HCT116 (cell line): ENCODE data around the gene SLC22A23. TPM values are rescaled to one million over a fixed set of nuclear protein-coding genes. Genes with fewer than 3 reads are reported as not detected.

ENCODE experiments used
- ATAC-seq: fragments of 200-7000 bp; cut with Tn5 transposase; 2 replicates; pipeline ENCODE4 v1.9.1; 2020; ENCODE audit warnings: mild to moderate bottlenecking, moderate library complexity
- BruUV-seq: library from RNA; stranded (reverse); fragments of 400-500 nt; replicated peaks from 2 replicates; lab custom pipeline; 2021; lab: Mats Ljungman, UMichigan
- CTCF ChIA-PET: fragments of 300-600 bp; sonication (Branson Sonifier 250); formaldehyde crosslinking; loops from one replicate; lab custom pipeline; 2021; ENCODE audit warnings: antibody characterized with exemption; lab: Charles Lee
- POLR2A ChIA-PET: fragments of 300-600, 350-600 bp; sonication (Branson Sonifier 250); formaldehyde crosslinking; loops from one replicate; lab custom pipeline; 2021; ENCODE audit warnings: antibody characterized with exemption; lab: Charles Lee
- RAD21 ChIA-PET, 2 experiments: fragments of 300-600 bp; sonication (Branson Sonifier 250); formaldehyde crosslinking; loops; one replicate each; lab custom pipeline; 2023; ENCODE audit warnings: low total read pairs in 2 of 2; ENCODE audit not compliant: uncharacterized antibody in 2 of 2, unreplicated experiment in 2 of 2, low non-redundant PET in 1 of 2; lab: Charles Lee
- DNase-seq: peaks from one replicate; pipeline ENCODE4 v3.0.0-alpha.2; 2010; ENCODE audit warnings: low read depth, low spot score
- H2AFZ ChIP-seq: fragments of 200-600 bp; shearing (Covaris generic), sonication (generic); 2 replicates; pipeline ENCODE4 v1.6.1; 2017; ENCODE audit warnings: low read depth, mixed run types, mixed read lengths, antibody characterized with exemption, low read length; ENCODE audit not compliant: poor library complexity, severe bottlenecking
- H3K27ac ChIP-seq: 2 replicates; pipeline ENCODE4 v1.5.1; 2012; ENCODE audit warnings: low read depth, low read length
- H3K27me3 ChIP-seq: fragments of 200-600 bp; sonication (generic); 2 replicates; pipeline ENCODE4 v1.6.1; 2016; ENCODE audit warnings: mixed run types, low read length, mixed read lengths; ENCODE audit not compliant: insufficient read depth
- H3K36me3 ChIP-seq, 2 experiments: fragments of 200-500 bp in 1 of 2; fragments of 200-600 bp in 1 of 2; sonication (Bioruptor generic) in 1 of 2; sonication (generic) in 1 of 2; 2 replicates each; pipeline versions ENCODE4 v1.5.1 to v1.6.1; 2014 to 2016; ENCODE audit warnings: low read length in 2 of 2, inconsistent platforms in 1 of 2, mixed read lengths in 1 of 2, mixed run types in 1 of 2; ENCODE audit not compliant: insufficient read depth in 2 of 2, control insufficient read depth in 1 of 2
- H3K4me1 ChIP-seq, 2 experiments: fragments of 200-600 bp in 1 of 2; sonication (generic) in 1 of 2; 2 replicates each; pipeline versions ENCODE4 v1.5.1 to v1.6.1; 2012 to 2017; ENCODE audit warnings: low read length in 2 of 2, inconsistent platforms in 1 of 2, mild to moderate bottlenecking in 1 of 2, mixed read lengths in 1 of 2, mixed run types in 1 of 2, moderate library complexity in 1 of 2; ENCODE audit not compliant: insufficient read depth in 2 of 2, control insufficient read depth in 1 of 2
- H3K4me2 ChIP-seq: fragments of 200-600 bp; sonication (generic); 2 replicates; pipeline ENCODE4 v1.6.1; 2017; ENCODE audit warnings: mixed run types, low read length, mixed read lengths
- H3K4me3 ChIP-seq, 2 experiments: fragments of 200-600 bp in 1 of 2; sonication (generic) in 1 of 2; replicated peaks in 1 of 2; 2 replicates each; pipeline ENCODE4 v1.5.1; 2011 to 2016; ENCODE audit warnings: low read length in 2 of 2, control low read depth in 1 of 2, low read depth in 1 of 2, mild to moderate bottlenecking in 1 of 2, mixed read lengths in 1 of 2, mixed run types in 1 of 2
- H3K79me2 ChIP-seq: fragments of 200-600 bp; sonication (generic); 2 replicates; pipeline ENCODE4 v1.6.1; 2017; ENCODE audit warnings: mild to moderate bottlenecking, mixed run types, low read length, moderate library complexity, mixed read lengths; ENCODE audit not compliant: insufficient read depth
- H3K9ac ChIP-seq: fragments of 200-600 bp; sonication (generic); 2 replicates; pipeline ENCODE4 v1.6.1; 2016; ENCODE audit warnings: low read length, mixed read lengths
- H3K9me2 ChIP-seq: fragments of 200-600 bp; sonication (generic), shearing (Covaris generic); 2 replicates; pipeline ENCODE4 v1.6.1; 2017; ENCODE audit warnings: mixed run types, mild to moderate bottlenecking, moderate library complexity; ENCODE audit not compliant: insufficient read depth
- H3K9me3 ChIP-seq, 2 experiments: fragments of 200-500 bp in 1 of 2; fragments of 200-600 bp in 1 of 2; sonication (Bioruptor generic) in 1 of 2; sonication (generic) in 1 of 2; 2 replicates each; pipeline ENCODE4 v1.6.1; 2014 to 2017; ENCODE audit warnings: low read length in 2 of 2, mixed read lengths in 2 of 2, inconsistent platforms in 1 of 2, low read depth in 1 of 2, mild to moderate bottlenecking in 1 of 2, mixed run types in 1 of 2, moderate library complexity in 1 of 2; ENCODE audit not compliant: control insufficient read depth in 1 of 2, insufficient read depth in 1 of 2
- H4K20me1 ChIP-seq: fragments of 200-600 bp; sonication (generic), shearing (Covaris generic); 2 replicates; pipeline ENCODE4 v1.6.1; 2017; ENCODE audit warnings: mixed run types, mild to moderate bottlenecking, moderate library complexity; ENCODE audit not compliant: insufficient read depth
- ATF3 ChIP-seq: IDR thresholded peaks from 2 replicates; pipeline ENCODE4 v1.6.1; 2012
- CBX3 ChIP-seq: IDR thresholded peaks from 2 replicates; pipeline ENCODE4 v1.6.1; 2012; ENCODE audit warnings: low read depth
- CTCF ChIP-seq, 3 experiments: fragments of 200-600 bp in 1 of 3; sonication (generic) in 1 of 3; IDR thresholded peaks in 2 of 3; conservative IDR thresholded peaks in 1 of 3; 2 replicates each; pipeline ENCODE4 v1.5.1; 2012 to 2017; ENCODE audit warnings: low read depth in 2 of 3, low read length in 2 of 3, antibody characterized with exemption in 1 of 3, borderline replicate concordance in 1 of 3, control low read depth in 1 of 3, mild to moderate bottlenecking in 1 of 3, mixed read lengths in 1 of 3, mixed run types in 1 of 3, moderate library complexity in 1 of 3; ENCODE audit not compliant: insufficient read depth in 1 of 3
- EGR1 ChIP-seq: IDR thresholded peaks from 2 replicates; pipeline ENCODE4 v1.6.1; 2012; ENCODE audit warnings: low read depth
- ELF1 ChIP-seq: IDR thresholded peaks from 2 replicates; pipeline ENCODE4 v1.6.1; 2012; ENCODE audit warnings: low read depth, borderline replicate concordance
- JUND ChIP-seq: IDR thresholded peaks from 2 replicates; pipeline ENCODE4 v1.6.1; 2012
- POLR2AphosphoS5 ChIP-seq: IDR thresholded peaks from 2 replicates; pipeline ENCODE4 v1.6.1; 2011; ENCODE audit warnings: mild to moderate bottlenecking, low read depth, low read length, moderate library complexity
- SP1 ChIP-seq: IDR thresholded peaks from 2 replicates; pipeline ENCODE4 v1.6.1; 2012; ENCODE audit warnings: low read depth
- SRF ChIP-seq: IDR thresholded peaks from 2 replicates; pipeline ENCODE4 v1.6.1; 2012; ENCODE audit warnings: low read depth
- YY1 ChIP-seq: IDR thresholded peaks from 2 replicates; pipeline ENCODE4 v1.6.1; 2011; ENCODE audit warnings: low read length, low read depth, moderate library complexity, mild to moderate bottlenecking; ENCODE audit not compliant: insufficient replicate concordance; ENCODE audit errors: extremely low read depth
- ZBTB33 ChIP-seq: IDR thresholded peaks from 2 replicates; pipeline ENCODE4 v1.6.1; 2011; ENCODE audit warnings: mild to moderate bottlenecking, low read length, moderate library complexity; ENCODE audit not compliant: insufficient replicate concordance; ENCODE audit errors: extremely low read depth
- ZNF274 ChIP-seq: fragments of 200-500 bp; sonication (Bioruptor generic); IDR thresholded peaks from 2 replicates; pipeline ENCODE4 v1.6.1; 2014; ENCODE audit warnings: mild to moderate bottlenecking, low read depth, low read length, inconsistent platforms
- intact Hi-C: fragments of 100-400 bp; cut with micrococcal nuclease; formaldehyde crosslinking; loops from 2 replicates; pipeline ENCODE4 v1.10.0; 2022
- total RNA-seq: library from RNA; stranded (reverse); gene quantifications from one replicate; pipeline ENCODE4 v1.2.1, GENCODE V29; 2021; ENCODE audit not compliant: unreplicated experiment
- TF ChIP-seq, protein P1 (sequence below): IDR thresholded peaks from 2 replicates; pipeline ENCODE4 v1.6.1; 2012

SLC22A23 gene
- total RNA-seq, 1 experiment from 2014 or later, result 11.5 TPM

DNA sequence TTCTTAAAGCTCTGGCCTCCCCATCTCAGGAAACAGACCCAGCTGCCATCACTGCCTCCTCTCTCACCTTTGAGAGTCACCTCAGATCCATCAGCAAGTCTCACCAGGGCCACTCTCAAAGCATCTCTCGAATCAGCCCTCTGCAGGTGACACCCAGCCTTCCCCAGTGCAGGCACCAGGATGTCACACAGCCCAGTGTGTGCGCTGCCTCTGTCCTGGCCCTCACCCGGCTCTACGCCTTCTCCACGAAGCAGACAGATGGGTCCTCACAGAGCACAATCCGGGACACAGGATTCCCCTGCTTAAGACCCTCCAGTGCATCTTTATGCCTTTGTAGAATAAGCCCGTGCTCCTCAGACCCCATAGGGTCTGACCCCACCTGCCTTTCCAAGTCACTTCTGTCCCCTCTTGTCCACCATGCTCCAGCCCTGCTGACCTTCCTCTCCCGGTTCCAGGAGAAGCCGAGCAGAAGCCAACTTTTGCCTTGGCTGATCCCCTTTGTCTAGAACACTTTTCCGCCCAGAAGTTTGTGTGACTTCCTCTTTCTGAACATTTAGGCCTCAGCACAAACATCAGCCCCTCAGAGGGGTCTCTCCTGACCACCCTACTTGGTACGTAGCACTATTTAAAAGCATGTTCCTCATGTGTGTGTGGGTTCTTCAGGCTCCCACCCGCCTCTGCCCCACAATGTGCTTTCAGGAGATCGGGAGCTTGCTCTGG is 137.9 kb downstream of the SLC22A23 start:
- no TSS peak for BruUV-seq
- Histone ChIP-seq H2AFZ (no peak overlapping the region), H3K4me1 (no peaks in the 10 kb centered on the region), H3K27ac (no peak overlapping the region), H3K9me3 (no peaks in the 10 kb centered on the region), H3K79me2 (no peaks in the 10 kb centered on the region), H3K9ac (no peak overlapping the region), H4K20me1 (no peaks in the 10 kb centered on the region), H3K9me2 (no peaks in the 10 kb centered on the region), H3K27me3 (no peaks in the 10 kb centered on the region)
- no peak for DNase-seq
- ChIA-PET RAD21 (no interaction called here), POLR2A (no interaction called here), CTCF (no interaction called here)
- no peak for TF ChIP-seq ZBTB33
- TF ChIP-seq SRF, result no peak
- TF ChIP-seq, all 23 proteins: peak for 0
- Histone ChIP-seq H3K4me2 (no peak overlapping the region), H3K4me3 (no peak overlapping the region), H3K36me3 (no peaks in the 10 kb centered on the region)
- no peak for ATAC-seq
- intact Hi-C loops, result no loop called here

GRCh38 chr6:3318226-3318625 is 138.6 kb downstream of the SLC22A23 start:
- POLR2A ChIA-PET, result no interaction called here
- no TSS peak for BruUV-seq
- no peak overlapping the region for H2AFZ ChIP-seq
- H3K27me3 ChIP-seq, result no peaks in the 10 kb centered on the region
- H3K4me3 ChIP-seq, result no peak overlapping the region
- intact Hi-C loops, result no loop called here
- ATAC-seq, result no peak
- H3K27ac ChIP-seq, result no peak overlapping the region
- H3K9me3 ChIP-seq, result no peaks in the 10 kb centered on the region
- no peaks in the 10 kb centered on the region for H3K79me2 ChIP-seq
- H3K4me1 ChIP-seq, result no peaks in the 10 kb centered on the region
- TF ChIP-seq POLR2AphosphoS5 (no peak), CTCF (IDR thresholded peaks at IDR 0.05 in 2 of 3, conservative IDR thresholded peaks at IDR 0.05 in 1 of 3; ENCODE audit: borderline replicate concordance in 1 of 3, insufficient read depth in 1 of 3, low read depth in 2 of 3, low read length in 2 of 3) (no peak), ATF3 (no peak), SP1 (no peak), ZNF274 (no peak), JUND (no peak), CBX3 (no peak), YY1 (no peak), EGR1 (no peak), ELF1 (no peak)
- TF ChIP-seq, protein P1, sequence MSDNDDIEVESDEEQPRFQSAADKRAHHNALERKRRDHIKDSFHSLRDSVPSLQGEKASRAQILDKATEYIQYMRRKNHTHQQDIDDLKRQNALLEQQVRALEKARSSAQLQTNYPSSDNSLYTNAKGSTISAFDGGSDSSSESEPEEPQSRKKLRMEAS, result no peak
- TF ChIP-seq, all 23 proteins: peak for 0
- H3K36me3 ChIP-seq, result no peaks in the 10 kb centered on the region
- no peak overlapping the region for H3K9ac ChIP-seq
- no peak overlapping the region for H3K4me2 ChIP-seq
- CTCF ChIA-PET, result no interaction called here
- DNase-seq, result no peak
- no peaks in the 10 kb centered on the region for H3K9me2 ChIP-seq
- RAD21 ChIA-PET, result no interaction called here
- H4K20me1 ChIP-seq, result no peaks in the 10 kb centered on the region
